ENCODE results near the gene SRGAP3. TPM values are rescaled to one million over a fixed set of nuclear protein-coding genes. Genes with fewer than 3 reads are reported as not detected.
A peak's percentile ranks its signal among the peaks of the same experiment; 100 is the strongest.

Gene SRGAP3
- total and polyA plus RNA-seq, 2 experiments from 2014 or later = 0.89 to 1.7 TPM

GRCh38 chr3:9036404-9037131, 212.9 kb downstream of the SRGAP3 start:
- no peaks in the 10 kb centered on the region for H4K20me1 ChIP-seq (ENCODE audit: insufficient read depth)
- no peaks in the 10 kb centered on the region for H3K79me2 ChIP-seq (ENCODE audit: insufficient read depth)
- H3F3A ChIP-seq (ENCODE audit: insufficient read depth) = no peaks in the 10 kb centered on the region
- H3K9me3 ChIP-seq (ENCODE audit: low read depth) = no peaks in the 10 kb centered on the region
- H3K9me2 ChIP-seq (ENCODE audit: insufficient read depth) = no peaks in the 10 kb centered on the region
- no peak overlapping the region for H3K4me2 ChIP-seq (ENCODE audit: unreplicated experiment)
- DNase-seq = peak; percentile 68
- H2AFZ ChIP-seq = no peak overlapping the region
- no peak overlapping the region for H3K27ac ChIP-seq
- 15 to 18% methylated on average over 9 of the region's 9 CpGs for WGBS, 2 experiments (ENCODE audit: low coverage in 1 of 2, low lambda C conversion rate in 2 of 2, missing lambda C conversion rate in 2 of 2)
- peaks cover 8% of the 10 kb centered on the region; the same call in 1 of the 2 replicates for H3K4me1 ChIP-seq (ENCODE audit: insufficient read depth)
- TF ChIP-seq EZH2phosphoT487 (IDR thresholded peaks at IDR 0.05; ENCODE audit: insufficient read depth, low read depth) = no peak
- TF ChIP-seq EZH2 (IDR thresholded peaks at IDR 0.05; ENCODE audit: insufficient read depth, poor library complexity, severe bottlenecking) = no peak
- H3K27me3 ChIP-seq (replicated peaks; ENCODE audit: insufficient read depth) = peaks cover 11% of the 10 kb centered on the region
- no peak overlapping the region for H3K4me3 ChIP-seq
- H3K36me3 ChIP-seq (ENCODE audit: low read depth) = no peaks in the 10 kb centered on the region
- in situ Hi-C loops (cut with MboI) = no loop called here
- no peak overlapping the region for H3K9ac ChIP-seq

DNA sequence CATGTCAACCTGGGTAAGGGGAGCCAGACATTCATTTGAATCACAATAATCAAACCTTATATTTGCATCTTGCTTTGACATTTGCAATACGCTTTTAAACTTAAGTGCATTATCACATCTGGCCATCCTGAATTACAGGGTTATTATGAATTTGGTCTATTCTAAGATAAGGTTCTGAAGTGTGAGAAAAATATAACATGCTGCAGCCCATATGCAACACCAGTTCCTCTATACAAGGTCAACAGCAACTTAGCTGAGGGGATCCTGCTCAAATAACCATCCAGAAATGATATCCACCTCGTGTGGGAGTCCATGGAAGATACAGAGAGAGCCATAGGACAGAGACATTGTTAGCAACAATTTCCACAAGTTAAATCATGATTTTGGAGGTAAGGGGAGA, 213.5 kb downstream of the SRGAP3 start:
- peaks cover 11% of the 10 kb centered on the region for H3K27me3 ChIP-seq (replicated peaks; ENCODE audit: insufficient read depth)
- H3F3A ChIP-seq (ENCODE audit: insufficient read depth) = no peaks in the 10 kb centered on the region
- H3K9me2 ChIP-seq (ENCODE audit: insufficient read depth) = no peaks in the 10 kb centered on the region
- no peak overlapping the region for H3K27ac ChIP-seq
- no peak for DNase-seq
- no peak overlapping the region for H3K4me2 ChIP-seq (ENCODE audit: unreplicated experiment)
- in situ Hi-C loops (cut with MboI) = no loop called here
- no peaks in the 10 kb centered on the region for H3K9me3 ChIP-seq (ENCODE audit: low read depth)
- no peaks in the 10 kb centered on the region for H4K20me1 ChIP-seq (ENCODE audit: insufficient read depth)
- H3K4me1 ChIP-seq (ENCODE audit: insufficient read depth) = peaks cover 8% of the 10 kb centered on the region; the same call in 1 of the 2 replicates
- no peak overlapping the region for H2AFZ ChIP-seq
- 77 to 79% methylated on average over 2 of the region's 2 CpGs for WGBS, 2 experiments (ENCODE audit: low coverage in 1 of 2, low lambda C conversion rate in 2 of 2, missing lambda C conversion rate in 2 of 2)
- H3K79me2 ChIP-seq (ENCODE audit: insufficient read depth) = no peaks in the 10 kb centered on the region
- no peak for TF ChIP-seq EZH2phosphoT487 (IDR thresholded peaks at IDR 0.05; ENCODE audit: insufficient read depth, low read depth)
- no peak for TF ChIP-seq EZH2 (IDR thresholded peaks at IDR 0.05; ENCODE audit: insufficient read depth, poor library complexity, severe bottlenecking)
- no peak overlapping the region for H3K4me3 ChIP-seq
- H3K36me3 ChIP-seq (ENCODE audit: low read depth) = no peaks in the 10 kb centered on the region
- H3K9ac ChIP-seq = no peak overlapping the region

GRCh38 chr3:9035473-9035872, 214.0 kb downstream of the SRGAP3 start:
- no peaks in the 10 kb centered on the region for H3F3A ChIP-seq (ENCODE audit: insufficient read depth)
- H3K9ac ChIP-seq = no peak overlapping the region
- H2AFZ ChIP-seq = no peak overlapping the region
- in situ Hi-C loops (cut with MboI) = no loop called here
- no peak overlapping the region for H3K4me2 ChIP-seq (ENCODE audit: unreplicated experiment)
- H3K4me1 ChIP-seq (ENCODE audit: insufficient read depth) = peaks cover 8% of the 10 kb centered on the region; the same call in 1 of the 2 replicates
- H3K27me3 ChIP-seq (replicated peaks; ENCODE audit: insufficient read depth) = peaks cover 11% of the 10 kb centered on the region
- H3K36me3 ChIP-seq (ENCODE audit: low read depth) = no peaks in the 10 kb centered on the region
- TF ChIP-seq EZH2phosphoT487 (IDR thresholded peaks at IDR 0.05; ENCODE audit: insufficient read depth, low read depth) (no peak), EZH2 (IDR thresholded peaks at IDR 0.05; ENCODE audit: insufficient read depth, poor library complexity, severe bottlenecking) (no peak)
- no peak overlapping the region for H3K4me3 ChIP-seq
- WGBS, 2 experiments (ENCODE audit: low coverage in 1 of 2, low lambda C conversion rate in 2 of 2, missing lambda C conversion rate in 2 of 2) = 59 to 60% methylated on average over 4 of the region's 4 CpGs
- no peaks in the 10 kb centered on the region for H3K79me2 ChIP-seq (ENCODE audit: insufficient read depth)
- no peaks in the 10 kb centered on the region for H3K9me3 ChIP-seq (ENCODE audit: low read depth)
- H4K20me1 ChIP-seq (ENCODE audit: insufficient read depth) = no peaks in the 10 kb centered on the region
- H3K9me2 ChIP-seq (ENCODE audit: insufficient read depth) = no peaks in the 10 kb centered on the region
- H3K27ac ChIP-seq = no peak overlapping the region
- no peak for DNase-seq

GRCh38 chr3:9033867-9034266, 215.6 kb downstream of the SRGAP3 start:
- 18 to 53% methylated on average over 1 of the region's 1 CpG for WGBS, 2 experiments (ENCODE audit: low coverage in 1 of 2, low lambda C conversion rate in 2 of 2, missing lambda C conversion rate in 2 of 2)
- peaks cover 8% of the 10 kb centered on the region; the same call in 1 of the 2 replicates for H3K4me1 ChIP-seq (ENCODE audit: insufficient read depth)

More at GRCh38 chr3:9033867-9034266, 215.6 kb downstream of the SRGAP3 start:
- no peaks in the 10 kb centered on the region for H3K9me2 ChIP-seq (ENCODE audit: insufficient read depth)
- DNase-seq = no peak
- no peaks in the 10 kb centered on the region for H3K79me2 ChIP-seq (ENCODE audit: insufficient read depth)
- no peaks in the 10 kb centered on the region for H3K9me3 ChIP-seq (ENCODE audit: low read depth)
- H3K9ac ChIP-seq = no peak overlapping the region
- H2AFZ ChIP-seq = no peak overlapping the region
- no peaks in the 10 kb centered on the region for H3K36me3 ChIP-seq (ENCODE audit: low read depth)
- no peaks in the 10 kb centered on the region for H4K20me1 ChIP-seq (ENCODE audit: insufficient read depth)
- peaks cover 11% of the 10 kb centered on the region for H3K27me3 ChIP-seq (replicated peaks; ENCODE audit: insufficient read depth)
- TF ChIP-seq EZH2 (IDR thresholded peaks at IDR 0.05; ENCODE audit: insufficient read depth, poor library complexity, severe bottlenecking) = no peak
- no peak for TF ChIP-seq EZH2phosphoT487 (IDR thresholded peaks at IDR 0.05; ENCODE audit: insufficient read depth, low read depth)
- H3K4me3 ChIP-seq = no peak overlapping the region
- H3K27ac ChIP-seq = no peak overlapping the region
- H3K4me2 ChIP-seq (ENCODE audit: unreplicated experiment) = no peak overlapping the region
- no peaks in the 10 kb centered on the region for H3F3A ChIP-seq (ENCODE audit: insufficient read depth)
- in situ Hi-C loops (cut with MboI) = no loop called here
